AG04450 (cell line): ENCODE data around the gene FAM181A. TPM values are rescaled to one million over a fixed set of nuclear protein-coding genes. Genes with fewer than 3 reads are reported as not detected.

ENCODE experiments used
- CTCF ChIA-PET: fragments of 300-600, 350-600 bp; formaldehyde crosslinking; extraction: SDS; loops from one replicate; lab custom pipeline; 2022; ENCODE audit warnings: antibody characterized with exemption, inconsistent platforms; lab: Charles Lee
- POLR2A ChIA-PET: fragments of 350-600 bp; formaldehyde crosslinking; extraction: SDS; loops from one replicate; lab custom pipeline; 2021; ENCODE audit warnings: antibody characterized with exemption, inconsistent platforms; lab: Yijun Ruan, JAX
- DNase-seq: peaks from one replicate; pipeline ENCODE4 v3.0.0-alpha.2; 2011; ENCODE audit warnings: low read depth, low spot score
- H3K27ac ChIP-seq: one replicate; pipeline ENCODE4 v1.5.1; 2012; ENCODE audit warnings: low read depth, low read length, control low read depth
- H3K27me3 ChIP-seq: one replicate; pipeline ENCODE4 v1.6.0; 2012; ENCODE audit warnings: low read length; ENCODE audit not compliant: control insufficient read depth, insufficient read depth
- H3K4me3 ChIP-seq: 2 replicates; pipeline ENCODE4 v1.5.1; 2011; ENCODE audit warnings: mild to moderate bottlenecking, low read depth, low read length, control low read depth
- H3K9me3 ChIP-seq: 2 replicates; pipeline ENCODE4 v1.5.1; 2012; ENCODE audit warnings: low read length; ENCODE audit not compliant: control insufficient read depth, insufficient read depth
- CTCF ChIP-seq: IDR thresholded peaks from 2 replicates; pipeline ENCODE4 v1.5.1; 2011; ENCODE audit warnings: low read depth, low read length, control low read depth, inconsistent platforms
- polyA plus RNA-seq: library from polyadenylated mRNA; depleted of rRNA; stranded (reverse); fragments of >200 nt; gene quantifications from 2 replicates; pipeline ENCODE4 v1.2.3, GENCODE V29; 2011

The FAM181A gene
- polyA plus RNA-seq, 1 experiment: not detected

DNA sequence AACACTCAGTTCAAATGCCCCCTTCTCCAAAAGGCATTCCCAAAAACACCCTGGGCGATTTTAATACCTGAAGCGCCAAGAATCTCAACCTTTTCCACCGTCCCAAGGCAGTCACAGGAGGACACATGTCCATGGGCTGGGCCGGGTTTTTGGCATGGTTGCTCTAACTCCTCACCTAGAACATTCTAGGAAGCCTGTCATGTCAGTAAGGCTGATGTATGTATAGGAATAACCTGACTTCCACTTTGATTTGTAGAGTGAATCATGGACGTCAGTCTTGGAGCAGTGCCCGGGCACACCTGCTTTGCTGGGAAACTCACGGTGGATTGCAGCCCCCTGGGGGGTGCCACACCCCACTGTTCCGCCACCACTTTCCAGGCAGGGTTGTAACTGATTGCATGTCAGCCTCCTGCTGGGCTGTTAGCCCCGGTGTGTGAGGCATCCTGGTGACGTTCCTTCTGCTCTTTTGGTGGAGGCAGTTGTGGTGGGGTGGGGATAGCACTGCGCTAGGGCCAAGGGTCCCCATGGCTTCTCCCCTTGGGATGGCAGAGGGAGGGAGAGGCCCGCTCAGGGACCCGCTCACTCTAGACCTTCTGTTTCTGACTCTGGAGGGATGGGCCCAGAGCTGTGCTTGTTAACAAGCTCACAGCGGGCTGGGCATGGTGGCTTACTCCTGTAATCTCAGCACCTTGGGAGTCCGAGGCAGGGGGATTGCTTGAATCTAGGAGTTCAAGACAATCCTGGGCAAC lies 35.2 kb upstream of the FAM181A start:
- Histone ChIP-seq H3K9me3 (no peaks in the 10 kb centered on the region), H3K4me3 (no peak overlapping the region), H3K27me3 (peaks cover 22% of the 10 kb centered on the region), H3K27ac (no peak overlapping the region)
- TF ChIP-seq CTCF: no peak
- no peak for DNase-seq
- CTCF ChIA-PET: interaction anchor here (0.7 to 2.4 kb wide), 5 partner anchors 9 to 245 kb away, joined by 3 to 20 read pairs (median 4); no protein-coding TSS in a partner anchor
- POLR2A ChIA-PET: no interaction called here

DNA sequence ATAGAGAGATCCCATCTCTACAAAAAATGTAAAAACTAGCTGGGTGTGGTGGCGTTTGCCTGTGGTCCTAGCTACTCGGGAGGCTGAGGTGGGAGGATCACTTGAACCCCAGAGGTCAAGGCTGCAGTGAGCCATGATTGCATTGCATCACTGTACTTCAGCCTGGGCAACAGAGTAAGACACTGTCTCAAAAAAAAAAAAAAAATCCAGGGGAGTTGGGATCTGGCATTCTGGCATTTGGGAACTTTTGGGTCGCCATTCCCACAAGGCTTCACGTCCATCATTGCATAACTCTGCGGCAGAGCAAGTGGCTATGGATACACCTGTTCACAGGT lies 34.7 kb upstream of the FAM181A start:
- ChIA-PET CTCF (interaction anchor here (0.7 to 2.4 kb wide), 6 partner anchors 10 to 244 kb away, joined by 4 to 20 read pairs (median 4); no protein-coding TSS in a partner anchor), POLR2A (no interaction called here)
- Histone ChIP-seq H3K4me3 (no peak overlapping the region), H3K27me3 (peaks cover 24% of the 10 kb centered on the region), H3K27ac (no peak overlapping the region), H3K9me3 (no peaks in the 10 kb centered on the region)
- no peak for TF ChIP-seq CTCF
- DNase-seq: no peak

- TF ChIP-seq CTCF: peak; percentile 100
- Histone ChIP-seq H3K9me3 (no peaks in the 10 kb centered on the region), H3K27me3 (peaks cover 24% of the 10 kb centered on the region), H3K4me3 (no peak overlapping the region), H3K27ac (no peak overlapping the region)
- DNase-seq: peak; percentile 20
- POLR2A ChIA-PET: no interaction called here
- CTCF ChIA-PET: interaction anchor here (0.6 to 2.4 kb wide), 11 partner anchors 9 to 243 kb away, joined by 3 to 20 read pairs (median 4); no protein-coding TSS in a partner anchor
Measured at GRCh38 chr14:93892923-93893558, 34.1 kb upstream of the FAM181A start.

GRCh38 chr14:93893661-93894261 lies 33.4 kb upstream of the FAM181A start:
- CTCF ChIA-PET: interaction anchor here (0.6 to 2.4 kb wide), 12 partner anchors 8 to 243 kb away, joined by 3 to 20 read pairs (median 4); no protein-coding TSS in a partner anchor
- POLR2A ChIA-PET: no interaction called here
- DNase-seq: no peak
- no peak for TF ChIP-seq CTCF
- H3K4me3 ChIP-seq: no peak overlapping the region
- no peaks in the 10 kb centered on the region; the same call in 1 of the 2 replicates for H3K9me3 ChIP-seq
- peaks cover 23% of the 10 kb centered on the region for H3K27me3 ChIP-seq
- no peak overlapping the region for H3K27ac ChIP-seq
